ENCODE measurements around the gene PSMG3.

DNA sequence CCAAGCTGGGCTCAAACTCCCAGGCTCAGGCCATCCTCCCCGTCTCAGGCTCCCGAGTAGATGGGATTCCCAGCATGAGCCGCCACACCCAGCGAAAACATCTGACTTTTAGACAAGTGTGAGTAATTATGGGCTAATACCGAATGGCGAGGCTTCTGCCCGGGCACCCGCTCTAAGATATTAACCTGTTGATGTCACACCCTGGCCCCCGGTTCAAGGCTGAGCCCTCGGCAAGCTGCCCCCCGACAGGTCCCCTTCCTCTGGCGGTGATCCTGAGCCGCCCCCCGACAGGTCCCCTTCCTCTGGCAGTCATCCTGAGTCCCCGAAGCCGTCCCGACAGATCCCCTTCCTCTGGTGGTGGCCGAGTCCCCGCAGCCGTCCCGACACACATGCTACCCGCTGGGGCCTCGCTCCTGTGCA is 5.2 kb downstream of the PSMG3 start:
- TF ChIP-seq SUZ12 (IDR thresholded peaks at IDR 0.05) = no peak
- TF ChIP-seq, protein P1, sequence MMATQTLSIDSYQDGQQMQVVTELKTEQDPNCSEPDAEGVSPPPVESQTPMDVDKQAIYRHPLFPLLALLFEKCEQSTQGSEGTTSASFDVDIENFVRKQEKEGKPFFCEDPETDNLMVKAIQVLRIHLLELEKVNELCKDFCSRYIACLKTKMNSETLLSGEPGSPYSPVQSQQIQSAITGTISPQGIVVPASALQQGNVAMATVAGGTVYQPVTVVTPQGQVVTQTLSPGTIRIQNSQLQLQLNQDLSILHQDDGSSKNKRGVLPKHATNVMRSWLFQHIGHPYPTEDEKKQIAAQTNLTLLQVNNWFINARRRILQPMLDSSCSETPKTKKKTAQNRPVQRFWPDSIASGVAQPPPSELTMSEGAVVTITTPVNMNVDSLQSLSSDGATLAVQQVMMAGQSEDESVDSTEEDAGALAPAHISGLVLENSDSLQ (IDR thresholded peaks at IDR 0.05) = no peak

Data from HEK293T (cell line).